Stimulated activated naive CD4-positive, alpha-beta T cell (primary cell): Measurements from ENCODE around the gene ADGRG6.
"Not testable (repeated sequence)": the region's sequence is repeated elsewhere in the genome, so short reads cannot be mapped to it uniquely, and the experiment has no call there.

Source experiments
- DNase-seq, 6 experiments: peaks; one replicate each; lab custom pipeline; 2025; lab: John Stamatoyannopoulos, UW

Gene ADGRG6

GRCh38 chr6:142444881-142445301 is 143.1 kb downstream of the ADGRG6 start:
- DNase-seq, result no peak

GRCh38 chr6:142446168-142446567 is 144.4 kb downstream of the ADGRG6 start:
- DNase-seq, result no peak

- no peak for DNase-seq
These were observed 144.8 kb downstream of the ADGRG6 start for GRCh38 chr6:142446576-142446975.

- no peak for DNase-seq
These were observed 146.4 kb downstream of the ADGRG6 start for GRCh38 chr6:142448091-142448729.

GRCh38 chr6:142450856-142451255 is 149.0 kb downstream of the ADGRG6 start:
- DNase-seq, result not testable (repeated sequence)

DNA sequence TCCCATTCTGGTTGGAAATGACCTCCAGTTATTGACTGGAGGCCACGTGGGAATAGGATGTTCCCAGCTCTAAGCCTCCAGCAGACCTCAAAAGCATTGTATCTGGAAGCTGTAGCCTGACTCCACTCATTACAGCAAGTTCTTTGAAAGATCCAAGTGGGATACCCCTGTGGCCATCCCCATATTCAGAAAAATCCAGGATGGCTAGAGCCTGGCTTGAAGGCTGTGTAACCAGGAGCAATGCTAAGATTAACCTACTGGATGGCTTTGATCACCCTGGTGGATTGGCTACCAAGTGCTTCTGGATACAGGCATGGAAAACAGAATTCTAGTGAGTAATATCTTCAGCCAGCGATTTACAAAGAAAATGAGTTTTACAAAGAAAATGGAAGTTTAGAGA is 151.2 kb downstream of the ADGRG6 start:
- no peak for DNase-seq

DNA sequence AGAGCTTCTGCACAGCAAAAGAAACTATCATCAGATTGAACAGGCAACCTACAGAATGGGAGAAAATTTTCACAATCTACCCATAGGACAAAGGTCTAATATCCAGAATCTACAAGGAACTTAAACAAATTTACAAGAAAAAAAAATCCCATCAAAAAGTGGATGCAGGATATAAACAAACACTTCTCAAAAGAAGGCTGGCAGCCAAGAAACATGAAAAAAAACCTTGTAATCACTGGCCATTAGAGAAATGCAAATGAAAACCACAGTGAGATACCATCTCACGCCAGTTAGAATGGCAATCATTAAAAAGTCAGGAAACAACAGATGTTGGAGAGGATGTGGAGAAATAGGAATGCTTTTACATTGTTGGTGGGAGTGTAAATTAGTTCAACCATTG is 152.4 kb downstream of the ADGRG6 start:
- not testable (repeated sequence) for DNase-seq

- DNase-seq, result not testable (repeated sequence)
These were observed 153.0 kb downstream of the ADGRG6 start for GRCh38 chr6:142454848-142455247.

DNA sequence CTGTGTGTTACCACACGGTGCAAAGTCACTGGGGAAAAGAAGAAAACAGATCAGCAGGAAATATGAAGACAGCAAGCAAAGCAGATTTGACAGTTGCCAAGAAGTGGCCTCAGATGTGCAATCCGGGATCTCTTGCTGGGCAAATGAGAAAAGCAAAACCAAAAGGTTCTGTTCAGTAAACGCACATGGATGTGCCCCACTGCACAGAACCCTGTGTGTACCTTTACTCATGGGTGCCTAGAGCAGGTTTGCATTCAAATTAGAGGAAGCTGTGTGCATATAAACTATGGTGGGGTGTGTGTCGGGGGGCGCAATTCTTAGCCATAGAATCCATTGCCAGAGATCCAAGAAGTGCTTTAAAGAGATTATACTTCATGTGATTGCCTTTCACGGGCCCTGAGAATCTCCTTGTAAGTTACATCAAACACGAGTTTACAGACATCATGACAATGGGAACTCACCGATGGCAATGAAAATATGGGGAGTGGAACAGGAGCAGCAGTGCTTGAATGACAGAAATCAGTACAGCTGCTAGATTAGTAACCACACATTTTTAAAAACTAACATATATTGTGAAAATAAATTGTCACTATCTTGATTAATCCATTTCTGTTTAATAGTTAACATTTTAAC is 154.3 kb downstream of the ADGRG6 start:
- no peak for DNase-seq

- no peak for DNase-seq
These were observed 156.0 kb downstream of the ADGRG6 start for GRCh38 chr6:142457638-142458406.

DNA sequence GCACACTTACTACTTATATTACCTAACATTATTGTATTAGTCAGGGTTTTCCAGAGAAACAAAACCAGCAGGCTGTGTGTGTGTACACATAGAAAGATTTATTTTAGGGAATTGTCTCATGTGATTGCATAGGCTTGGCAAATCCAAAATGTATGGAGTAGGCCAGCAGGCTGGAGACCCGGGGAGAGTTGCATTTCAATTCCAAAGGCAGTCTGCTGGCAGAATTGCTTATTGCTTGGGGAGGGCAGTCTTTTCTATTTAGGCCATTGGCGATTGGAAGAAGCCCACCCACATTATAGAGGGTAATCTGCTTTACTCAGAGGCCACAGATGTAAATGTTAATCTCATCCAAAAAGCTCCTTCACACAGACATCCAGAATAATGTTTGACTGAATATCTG is 157.0 kb downstream of the ADGRG6 start:
- no peak for DNase-seq

DNA sequence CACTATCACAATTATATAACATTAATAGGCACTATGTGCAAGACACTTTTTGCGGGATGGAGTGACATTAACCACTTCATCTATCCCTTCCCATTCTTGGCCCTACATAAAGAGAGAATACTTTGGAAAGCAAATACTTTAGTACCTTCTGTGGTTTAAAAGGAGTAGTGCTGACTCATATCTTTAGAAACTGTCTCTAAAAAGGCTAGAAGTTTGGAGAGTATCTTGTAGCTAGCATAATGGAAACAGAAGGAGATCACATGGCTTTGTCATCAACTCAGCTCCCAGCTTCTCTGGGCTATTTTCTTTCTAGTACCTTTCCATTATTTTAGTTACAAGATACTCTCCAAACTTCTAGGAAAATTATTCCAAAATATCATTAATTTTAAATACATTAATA is 157.5 kb downstream of the ADGRG6 start:
- no peak for DNase-seq

- no peak for DNase-seq
These were observed 160.5 kb downstream of the ADGRG6 start for GRCh38 chr6:142462260-142462659.

- no peak for DNase-seq
These were observed 162.2 kb downstream of the ADGRG6 start for GRCh38 chr6:142463988-142464387.

DNA sequence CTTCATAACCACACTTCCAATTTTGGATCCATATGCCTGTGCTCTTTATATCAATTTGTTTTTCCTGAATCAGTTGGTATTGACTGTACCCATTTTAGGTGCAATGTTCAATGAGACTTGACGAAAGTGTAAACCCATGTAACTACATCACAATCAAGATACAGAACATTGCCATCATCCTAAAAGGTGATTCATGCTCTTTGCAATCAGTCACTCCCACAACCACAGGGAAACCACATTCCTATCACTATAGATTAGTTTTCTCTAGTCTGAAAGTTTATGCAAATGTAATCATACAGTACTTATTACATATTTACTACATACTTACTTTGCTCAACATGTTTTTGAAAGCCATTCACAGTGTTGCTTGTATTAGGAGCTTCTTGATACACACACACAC is 167.4 kb downstream of the ADGRG6 start:
- no peak for DNase-seq

DNA sequence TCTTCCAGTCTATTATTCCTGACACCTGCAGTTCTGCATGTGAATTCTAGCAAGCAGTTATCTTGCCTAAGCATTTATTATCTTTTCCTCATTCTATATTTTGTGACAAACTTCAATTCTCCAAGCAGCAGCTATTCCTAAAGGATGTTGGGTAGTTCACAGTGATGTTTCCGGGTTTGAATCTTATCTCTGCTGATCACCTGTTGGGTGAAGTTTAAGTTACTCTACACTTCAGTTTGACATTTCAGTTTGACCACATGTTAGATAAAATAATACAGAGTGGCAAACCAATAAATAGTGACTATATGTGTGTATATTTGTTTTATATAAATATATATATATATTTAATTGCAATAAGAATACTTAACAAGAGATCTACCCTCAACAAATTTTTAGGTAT is 168.6 kb downstream of the ADGRG6 start:
- DNase-seq, result no peak

GRCh38 chr6:142474531-142475289 is 172.9 kb downstream of the ADGRG6 start:
- peak in 3 of 6 experiments; percentile 16 to 58 (median 35) for DNase-seq

GRCh38 chr6:142476452-142476851 is 174.6 kb downstream of the ADGRG6 start:
- DNase-seq, result no peak

DNA sequence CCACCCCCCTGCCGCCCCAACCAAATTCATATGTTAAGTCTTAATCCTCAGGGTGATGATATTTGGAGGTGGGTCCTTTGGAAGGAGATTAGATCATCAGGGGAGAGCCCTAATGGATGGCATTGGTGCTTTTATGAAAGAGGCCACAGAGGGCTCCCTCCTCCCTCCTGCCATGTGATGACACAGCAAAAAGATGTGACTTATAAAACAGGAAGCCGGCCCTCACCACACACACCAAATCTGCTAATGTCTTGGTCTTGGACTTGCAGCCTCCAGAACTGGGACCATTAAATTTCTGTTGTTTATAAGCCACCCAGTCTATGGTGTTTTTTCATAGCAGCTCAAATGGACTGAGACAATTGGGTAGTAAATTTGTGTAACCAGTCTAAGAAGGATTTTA is 176.3 kb downstream of the ADGRG6 start:
- no peak for DNase-seq

- DNase-seq, result no peak
These were observed 179.7 kb downstream of the ADGRG6 start for GRCh38 chr6:142481466-142481865.

GRCh38 chr6:142482249-142482648 is 180.4 kb downstream of the ADGRG6 start:
- no peak for DNase-seq

DNA sequence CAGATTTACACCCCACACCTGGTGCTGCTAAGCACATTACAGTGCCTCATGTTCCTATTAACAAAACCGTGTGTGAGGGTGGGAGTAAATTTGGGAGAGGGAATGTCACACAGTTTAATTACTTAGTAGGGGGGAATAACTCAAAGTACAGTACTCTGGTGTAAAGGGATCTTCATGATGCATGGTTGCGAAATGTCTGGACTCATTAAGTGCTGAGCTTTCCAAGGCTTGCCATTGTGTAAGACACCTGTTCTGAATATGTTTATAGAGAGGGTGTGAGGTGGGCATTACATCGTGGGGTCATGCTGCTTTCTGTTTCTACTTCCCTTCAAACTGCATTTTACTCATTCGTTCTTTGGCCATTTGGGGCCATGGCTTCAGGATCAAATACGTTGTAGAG is 181.2 kb downstream of the ADGRG6 start:
- DNase-seq, result no peak
